WTC11 (cell line): ENCODE results near the gene MEAK7. TPM values are rescaled to one million over a fixed set of nuclear protein-coding genes. Genes with fewer than 3 reads are reported as not detected.

Source experiments
- ATAC-seq: fragments of 200-7000 bp; cut with Tn5 transposase; 2 replicates; pipeline ENCODE4 v1.10.0; 2021; ENCODE audit warnings: mild to moderate bottlenecking, moderate library complexity
- CTCF ChIA-PET: fragments of 300-600 bp; sonication (Branson Sonifier 250); formaldehyde crosslinking; loops from one replicate; lab custom pipeline; 2021; ENCODE audit warnings: antibody characterized with exemption; lab: Charles Lee
- POLR2A ChIA-PET: fragments of 350-600 bp; sonication (Branson Sonifier 250); formaldehyde crosslinking; loops from one replicate; lab custom pipeline; 2021; ENCODE audit warnings: antibody characterized with exemption; lab: Charles Lee
- DNase-seq: peaks from one replicate; pipeline ENCODE4 v3.0.0; 2021; ENCODE audit warnings: low spot score
- H3K27ac Mint-ChIP-seq: 2 replicates; pipeline ENCODE4 v1.8.0; 2021; ENCODE audit warnings: mixed read lengths
- H3K27me3 Mint-ChIP-seq: 2 replicates; pipeline ENCODE4 v1.8.0; 2021; ENCODE audit warnings: low read depth, mild to moderate bottlenecking, moderate library complexity, mixed read lengths
- H3K36me3 Mint-ChIP-seq: 2 replicates; pipeline ENCODE4 v1.8.0; 2021; ENCODE audit warnings: mixed read lengths
- H3K4me1 Mint-ChIP-seq: 2 replicates; pipeline ENCODE4 v1.8.0; 2022; ENCODE audit warnings: mixed read lengths
- H3K4me3 Mint-ChIP-seq: 2 replicates; pipeline ENCODE4 v1.8.0; 2021; ENCODE audit warnings: mild to moderate bottlenecking, moderate library complexity, mixed read lengths
- H3K9me3 Mint-ChIP-seq: 2 replicates; pipeline ENCODE4 v1.8.0; 2021; ENCODE audit warnings: mixed read lengths
- CBFB ChIP-seq: sonication (generic); formaldehyde crosslinking; IDR thresholded peaks from 2 replicates; pipeline ENCODE4 v1.8.1; 2022; ENCODE audit warnings: mild to moderate bottlenecking, low read depth, missing genetic modification reagents
- CREM ChIP-seq: sonication (generic); formaldehyde crosslinking; IDR thresholded peaks from 2 replicates; pipeline ENCODE4 v1.8.1; 2022; ENCODE audit warnings: mild to moderate bottlenecking, missing genetic modification reagents, moderate library complexity
- CTCF ChIP-seq: fragments of 200-600 bp; IDR thresholded peaks from 2 replicates; pipeline ENCODE4 v1.8.0; 2022; ENCODE audit warnings: antibody characterized with exemption
- E2F1 ChIP-seq: sonication (generic); formaldehyde crosslinking; IDR thresholded peaks from 2 replicates; pipeline ENCODE4 v1.8.0; 2022; ENCODE audit warnings: mild to moderate bottlenecking, missing genetic modification reagents
- ELF4 ChIP-seq: sonication (generic); formaldehyde crosslinking; IDR thresholded peaks from 2 replicates; pipeline ENCODE4 v1.8.1; 2022; ENCODE audit warnings: low read depth, mild to moderate bottlenecking, moderate library complexity, missing genetic modification reagents
- EMX1 ChIP-seq: fragments of 250-450 bp; sonication (Bioruptor Pico); IDR thresholded peaks from 2 replicates; pipeline ENCODE4 v1.8.0; 2021; ENCODE audit warnings: mild to moderate bottlenecking
- FOXJ3 ChIP-seq: sonication (generic); formaldehyde crosslinking; IDR thresholded peaks from 2 replicates; pipeline ENCODE4 v1.9.0; 2021; ENCODE audit warnings: missing genetic modification reagents, mild to moderate bottlenecking, borderline replicate concordance
- GRHL2 ChIP-seq: fragments of 250-450 bp; sonication (Bioruptor Pico); IDR thresholded peaks from 2 replicates; pipeline ENCODE4 v1.8.0; 2022; ENCODE audit warnings: mild to moderate bottlenecking, moderate library complexity; ENCODE audit not compliant: insufficient replicate concordance, severe bottlenecking
- GTF2I ChIP-seq: fragments of 250-450 bp; sonication (Bioruptor Pico); conservative IDR thresholded peaks from 2 replicates; pipeline ENCODE4 v1.4.0; 2021; ENCODE audit warnings: mild to moderate bottlenecking
- HMGA2 ChIP-seq: fragments of 250-450 bp; sonication (Bioruptor Pico); IDR thresholded peaks from 2 replicates; pipeline ENCODE4 v1.4.0; 2021; ENCODE audit warnings: mild to moderate bottlenecking, moderate library complexity
- NFYB ChIP-seq: sonication (generic); formaldehyde crosslinking; conservative IDR thresholded peaks from 2 replicates; pipeline ENCODE4 v1.8.0; 2022; ENCODE audit warnings: low read depth, missing genetic modification reagents
- TP53 ChIP-seq: sonication (generic); formaldehyde crosslinking; IDR thresholded peaks from 2 replicates; pipeline ENCODE4 v1.8.1; 2023; ENCODE audit warnings: mild to moderate bottlenecking, missing genetic modification reagents
- ZMAT4 ChIP-seq: fragments of 250-450 bp; sonication (Bioruptor Pico); IDR thresholded peaks from 2 replicates; pipeline ENCODE4 v1.9.0; 2021; ENCODE audit warnings: mild to moderate bottlenecking
- ZNF281 ChIP-seq: sonication (generic); formaldehyde crosslinking; IDR thresholded peaks from 2 replicates; pipeline ENCODE4 v1.8.0; 2023; ENCODE audit warnings: mild to moderate bottlenecking, missing genetic modification reagents
- ZNF532 ChIP-seq: fragments of 250-450 bp; sonication (Bioruptor Pico); IDR thresholded peaks from 2 replicates; pipeline ENCODE4 v1.9.0; 2021; ENCODE audit warnings: mild to moderate bottlenecking, borderline replicate concordance
- ZNF671 ChIP-seq: fragments of 250-450 bp; sonication (Bioruptor Pico); IDR thresholded peaks from 2 replicates; pipeline ENCODE4 v1.8.0; 2021; ENCODE audit warnings: mild to moderate bottlenecking
- total RNA-seq: library from RNA; stranded (reverse); gene quantifications from 3 replicates; pipeline ENCODE4 v1.2.3, GENCODE V29; 2021

The MEAK7 gene
- total RNA-seq, 1 experiment from 2014 or later = 14.4 TPM

GRCh38 chr16:84463221-84463620 is 41.2 kb downstream of the MEAK7 start (continued):
- no peak for TF ChIP-seq E2F1 (CRISPR knock-in tag)
- no peak for TF ChIP-seq CTCF
- TF ChIP-seq FOXJ3 (CRISPR knock-in tag) = no peak
- no peak for TF ChIP-seq ZNF532 (CRISPR knock-in tag)
- TF ChIP-seq ZNF671 = no peak
- TF ChIP-seq GTF2I (CRISPR knock-in tag) = no peak
- TF ChIP-seq ZMAT4 = no peak
- no peak for TF ChIP-seq EMX1 (CRISPR knock-in tag)
- TF ChIP-seq ZNF281 (CRISPR knock-in tag) = no peak
- no peak for TF ChIP-seq CREM
- TF ChIP-seq TP53 = no peak
- TF ChIP-seq NFYB (CRISPR knock-in tag) = no peak

GRCh38 chr16:84462296-84463210 is 41.9 kb downstream of the MEAK7 start:
- Mint-ChIP-seq H3K4me1 (no peaks in the 10 kb centered on the region), H3K9me3 (peaks cover 15% of the 10 kb centered on the region), H3K27ac (no peak overlapping the region), H3K4me3 (no peak overlapping the region), H3K36me3 (peaks cover 22% of the 10 kb centered on the region), H3K27me3 (no peaks in the 10 kb centered on the region)
- no peak for ATAC-seq
- POLR2A ChIA-PET = no interaction called here
- DNase-seq = no peak
- TF ChIP-seq HMGA2 (CRISPR knock-in tag) = no peak
- TF ChIP-seq CBFB (CRISPR knock-in tag) = no peak
- no peak for TF ChIP-seq ZNF281 (CRISPR knock-in tag)
- no peak for TF ChIP-seq ELF4 (CRISPR knock-in tag)
- TF ChIP-seq GRHL2 (CRISPR knock-in tag) = no peak
- CTCF ChIA-PET = interaction anchor here (0.8 kb wide), 1 partner anchor 186 kb away, joined by 3 read pairs; no protein-coding TSS in a partner anchor
